GM23248 (cell line): Measurements from ENCODE around the gene MBNL3.

ENCODE experiments used
- EZH2 ChIP-seq: fragments of 200-600 bp; sonication (generic); IDR thresholded peaks from 2 replicates; pipeline ENCODE4 v1.6.1; 2018; ENCODE audit warnings: antibody characterized with exemption, mild to moderate bottlenecking; ENCODE audit not compliant: insufficient read depth, poor library complexity, severe bottlenecking
- EZH2phosphoT487 ChIP-seq: fragments of 200-600 bp; sonication (generic); IDR thresholded peaks from 2 replicates; pipeline ENCODE4 v1.6.1; 2018; ENCODE audit warnings: antibody characterized with exemption, moderate library complexity, mild to moderate bottlenecking, low read depth; ENCODE audit not compliant: insufficient read depth

DNA sequence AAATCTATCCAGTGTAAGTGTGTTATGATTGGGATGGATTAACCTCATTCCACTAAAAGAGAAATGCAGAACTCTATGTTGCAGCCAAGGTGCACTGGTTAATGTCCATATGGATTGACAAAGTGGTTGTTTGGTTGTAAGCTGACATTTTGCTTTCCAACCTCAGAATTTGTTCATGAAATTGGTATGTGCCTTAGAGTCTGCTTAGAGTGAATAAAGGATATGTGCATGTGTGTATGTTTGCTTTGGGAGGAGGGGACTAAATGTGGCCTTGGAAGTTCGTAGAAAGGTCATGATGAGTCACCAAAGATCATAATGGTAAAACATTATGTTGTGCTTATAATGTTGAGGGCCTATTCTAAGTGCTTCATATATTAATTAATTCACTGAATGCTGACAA, 44.1 kb upstream of the MBNL3 start:
- TF ChIP-seq EZH2: no peak
- TF ChIP-seq EZH2phosphoT487: no peak
